ENCODE data around the gene KAT6B.

Gene KAT6B

DNA sequence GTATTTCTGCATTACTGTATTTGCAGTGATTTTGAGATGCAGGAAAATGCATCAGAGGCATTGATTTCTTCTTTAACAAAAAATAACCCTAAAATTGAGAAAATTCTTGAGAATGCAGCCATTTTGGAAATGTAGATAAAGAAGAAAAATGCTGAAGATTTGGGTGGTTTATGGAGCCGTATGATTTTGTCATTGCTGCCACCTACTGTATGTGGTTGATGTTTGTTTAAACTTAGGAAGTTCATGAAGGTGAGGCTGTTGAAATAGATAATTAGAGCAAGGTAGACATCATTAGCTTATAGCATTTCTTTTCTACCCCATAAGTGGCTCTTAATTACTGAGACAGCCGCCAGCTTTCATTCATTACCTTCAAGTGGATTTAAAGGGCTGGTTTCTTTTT is 193.0 kb downstream of the KAT6B start:
- Histone ChIP-seq H2BK12ac (ENCODE audit: low read length) (no peak overlapping the region), H3K4me3 (ENCODE audit: low read length in 2 of 2) (no peak overlapping the region), H2AFZ (ENCODE audit: low read length) (no peak overlapping the region), H4K91ac (ENCODE audit: low read depth, low read length, poor library complexity) (no peak overlapping the region), H3K4me2 (ENCODE audit: insufficient read depth, low read length, poor library complexity, severe bottlenecking) (no peak overlapping the region), H3K14ac (ENCODE audit: low read length) (no peak overlapping the region), H3K27me3 (ENCODE audit: control insufficient read depth in 3 of 3, insufficient read depth in 3 of 3, low read depth in 1 of 3, low read length in 3 of 3) (no peaks in the 10 kb centered on the region), H3K9me3 (replicated peaks in 1 of 2; ENCODE audit: control insufficient read depth in 2 of 2, insufficient read depth in 1 of 2, low read depth in 1 of 2, low read length in 2 of 2) (no peaks in the 10 kb centered on the region), H2BK5ac (ENCODE audit: low read length) (no peak overlapping the region), H3K18ac (ENCODE audit: low read length) (no peak overlapping the region), H2AK5ac (ENCODE audit: low read depth, low read length) (no peak overlapping the region), H2BK15ac (ENCODE audit: low read length) (no peak overlapping the region), H3K4ac (ENCODE audit: low read length) (no peak overlapping the region), H3K36me3 (replicated peaks in 1 of 2; ENCODE audit: control insufficient read depth in 2 of 2, insufficient read depth in 2 of 2, low read length in 2 of 2) (peaks cover 0 to 36% of the 10 kb centered on the region in 2 donors), H3K23ac (ENCODE audit: low read depth, low read length, poor library complexity) (no peak overlapping the region), H3K9ac (ENCODE audit: low read depth, low read length, poor library complexity) (no peak overlapping the region), H3K27ac (replicated peaks; ENCODE audit: low read length) (no peak overlapping the region), H3K4me1 (ENCODE audit: control insufficient read depth in 2 of 2, insufficient read depth in 1 of 2, low read depth in 1 of 2, low read length in 2 of 2) (peaks cover 3 to 18% of the 10 kb centered on the region in 2 donors), H4K8ac (ENCODE audit: low read depth, low read length) (no peak overlapping the region), H3K79me1 (ENCODE audit: low read depth, low read length) (no peaks in the 10 kb centered on the region), H2BK120ac (ENCODE audit: low read depth, low read length) (no peak overlapping the region)
- no peak for DNase-seq (ENCODE audit: low spot score)
- no CpG with 5 or more reads among the region's 2 CpGs for WGBS, 2 donors (ENCODE audit: extremely low coverage in 2 of 2, insufficient read length in 2 of 2, insufficient replicate concordance in 1 of 2)

- no peak overlapping the region for H3K4me3 ChIP-seq (ENCODE audit: low read length in 2 of 2)
- H3K9ac ChIP-seq (ENCODE audit: low read depth, low read length, poor library complexity), result no peak overlapping the region
- no peak overlapping the region for H4K91ac ChIP-seq (ENCODE audit: low read depth, low read length, poor library complexity)
- no peak overlapping the region for H2BK12ac ChIP-seq (ENCODE audit: low read length)
- H2BK15ac ChIP-seq (ENCODE audit: low read length), result no peak overlapping the region
- DNase-seq (ENCODE audit: low spot score), result no peak
- H2AFZ ChIP-seq (ENCODE audit: low read length), result no peak overlapping the region
- H2BK5ac ChIP-seq (ENCODE audit: low read length), result no peak overlapping the region
- H3K36me3 ChIP-seq (replicated peaks in 1 of 2; ENCODE audit: control insufficient read depth in 2 of 2, insufficient read depth in 2 of 2, low read length in 2 of 2), result peaks cover 3 to 44% of the 10 kb centered on the region in 2 donors
- no peak overlapping the region for H3K27ac ChIP-seq (replicated peaks; ENCODE audit: low read length)
- no peak overlapping the region for H3K4ac ChIP-seq (ENCODE audit: low read length)
- H3K79me1 ChIP-seq (ENCODE audit: low read depth, low read length), result no peaks in the 10 kb centered on the region
- no peak overlapping the region for H3K18ac ChIP-seq (ENCODE audit: low read length)
- H2BK120ac ChIP-seq (ENCODE audit: low read depth, low read length), result no peak overlapping the region
- no peaks in the 10 kb centered on the region for H3K27me3 ChIP-seq (ENCODE audit: control insufficient read depth in 3 of 3, insufficient read depth in 3 of 3, low read depth in 1 of 3, low read length in 3 of 3)
- H3K9me3 ChIP-seq (replicated peaks in 1 of 2; ENCODE audit: control insufficient read depth in 2 of 2, insufficient read depth in 1 of 2, low read depth in 1 of 2, low read length in 2 of 2), result no peaks in the 10 kb centered on the region
- no peak overlapping the region for H3K14ac ChIP-seq (ENCODE audit: low read length)
- no peak overlapping the region for H3K23ac ChIP-seq (ENCODE audit: low read depth, low read length, poor library complexity)
- H2AK5ac ChIP-seq (ENCODE audit: low read depth, low read length), result no peak overlapping the region
- no peak overlapping the region for H3K4me2 ChIP-seq (ENCODE audit: insufficient read depth, low read length, poor library complexity, severe bottlenecking)
- H4K8ac ChIP-seq (ENCODE audit: low read depth, low read length), result no peak overlapping the region
- WGBS, 2 donors (ENCODE audit: extremely low coverage in 2 of 2, insufficient read length in 2 of 2, insufficient replicate concordance in 1 of 2), result no CpG with 5 or more reads among the region's 6 CpGs
- H3K4me1 ChIP-seq (ENCODE audit: control insufficient read depth in 2 of 2, insufficient read depth in 1 of 2, low read depth in 1 of 2, low read length in 2 of 2), result peaks cover 3 to 18% of the 10 kb centered on the region in 2 donors
Observed at GRCh38 chr10:75020168-75020567, 193.8 kb downstream of the KAT6B start.

DNA sequence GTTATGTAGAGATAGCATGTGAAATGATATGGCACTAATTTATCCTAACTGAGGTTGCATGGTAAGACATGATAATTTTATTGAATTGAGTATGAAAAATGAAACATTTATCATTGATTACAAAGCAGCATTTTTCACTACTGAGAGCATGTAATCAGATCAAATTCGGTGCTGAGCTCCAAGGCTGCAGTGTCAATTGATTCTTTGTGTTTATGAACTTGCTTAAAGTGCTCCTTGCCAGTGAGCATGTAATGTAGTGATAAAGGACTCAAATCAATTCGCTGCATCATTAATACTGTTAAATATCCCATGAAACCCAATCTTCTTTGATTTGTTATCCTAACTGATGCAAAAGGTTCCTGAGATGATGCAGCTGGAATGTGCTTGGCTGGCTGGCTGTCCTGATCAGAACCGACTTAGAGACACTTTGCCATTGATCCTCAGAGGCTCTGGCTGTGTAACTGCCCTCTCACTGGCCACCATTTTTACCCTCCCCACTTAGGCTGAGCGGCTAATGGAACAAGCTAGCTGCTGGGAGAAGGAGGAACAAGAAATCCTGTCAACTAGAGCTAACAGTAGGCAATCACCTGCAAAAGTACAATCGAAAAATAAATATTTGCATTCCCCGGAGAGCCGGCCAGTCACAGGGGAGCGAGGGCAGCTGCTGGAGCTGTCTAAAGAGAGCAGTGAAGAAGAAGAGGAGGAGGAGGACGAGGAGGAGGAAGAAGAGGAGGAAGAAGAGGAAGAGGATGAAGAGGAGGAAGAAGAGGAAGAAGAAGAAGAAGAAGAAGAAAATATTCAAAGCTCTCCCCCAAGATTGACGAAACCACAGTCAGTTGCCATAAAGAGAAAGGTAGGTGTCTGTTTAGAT is 195.2 kb downstream of the KAT6B start:
- H2BK12ac ChIP-seq (ENCODE audit: low read length), result no peak overlapping the region
- no peak overlapping the region for H4K91ac ChIP-seq (ENCODE audit: low read depth, low read length, poor library complexity)
- no peak overlapping the region for H3K4me2 ChIP-seq (ENCODE audit: insufficient read depth, low read length, poor library complexity, severe bottlenecking)
- no CpG with 5 or more reads among the region's 10 CpGs for WGBS, 2 donors (ENCODE audit: extremely low coverage in 2 of 2, insufficient read length in 2 of 2, insufficient replicate concordance in 1 of 2)
- H3K36me3 ChIP-seq (replicated peaks in 1 of 2; ENCODE audit: control insufficient read depth in 2 of 2, insufficient read depth in 2 of 2, low read length in 2 of 2), result peaks cover 4 to 59% of the 10 kb centered on the region in 2 donors
- no peak overlapping the region for H2AFZ ChIP-seq (ENCODE audit: low read length)
- no peaks in the 10 kb centered on the region for H3K27me3 ChIP-seq (ENCODE audit: control insufficient read depth in 3 of 3, insufficient read depth in 3 of 3, low read depth in 1 of 3, low read length in 3 of 3)
- H3K23ac ChIP-seq (ENCODE audit: low read depth, low read length, poor library complexity), result no peak overlapping the region
- H2BK120ac ChIP-seq (ENCODE audit: low read depth, low read length), result no peak overlapping the region
- DNase-seq (ENCODE audit: low spot score), result no peak
- H3K79me1 ChIP-seq (ENCODE audit: low read depth, low read length), result no peaks in the 10 kb centered on the region
- H3K4ac ChIP-seq (ENCODE audit: low read length), result no peak overlapping the region
- H3K18ac ChIP-seq (ENCODE audit: low read length), result no peak overlapping the region
- H3K27ac ChIP-seq (replicated peaks; ENCODE audit: low read length), result no peak overlapping the region
- no peak overlapping the region for H2AK5ac ChIP-seq (ENCODE audit: low read depth, low read length)
- H3K9me3 ChIP-seq (replicated peaks in 1 of 2; ENCODE audit: control insufficient read depth in 2 of 2, insufficient read depth in 1 of 2, low read depth in 1 of 2, low read length in 2 of 2), result no peaks in the 10 kb centered on the region
- no peak overlapping the region for H3K9ac ChIP-seq (ENCODE audit: low read depth, low read length, poor library complexity)
- no peak overlapping the region for H4K8ac ChIP-seq (ENCODE audit: low read depth, low read length)
- no peak overlapping the region for H2BK5ac ChIP-seq (ENCODE audit: low read length)
- peaks cover 3 to 18% of the 10 kb centered on the region in 2 donors for H3K4me1 ChIP-seq (ENCODE audit: control insufficient read depth in 2 of 2, insufficient read depth in 1 of 2, low read depth in 1 of 2, low read length in 2 of 2)
- H3K14ac ChIP-seq (ENCODE audit: low read length), result no peak overlapping the region
- H3K4me3 ChIP-seq (ENCODE audit: low read length in 2 of 2), result no peak overlapping the region
- H2BK15ac ChIP-seq (ENCODE audit: low read length), result no peak overlapping the region

DNA sequence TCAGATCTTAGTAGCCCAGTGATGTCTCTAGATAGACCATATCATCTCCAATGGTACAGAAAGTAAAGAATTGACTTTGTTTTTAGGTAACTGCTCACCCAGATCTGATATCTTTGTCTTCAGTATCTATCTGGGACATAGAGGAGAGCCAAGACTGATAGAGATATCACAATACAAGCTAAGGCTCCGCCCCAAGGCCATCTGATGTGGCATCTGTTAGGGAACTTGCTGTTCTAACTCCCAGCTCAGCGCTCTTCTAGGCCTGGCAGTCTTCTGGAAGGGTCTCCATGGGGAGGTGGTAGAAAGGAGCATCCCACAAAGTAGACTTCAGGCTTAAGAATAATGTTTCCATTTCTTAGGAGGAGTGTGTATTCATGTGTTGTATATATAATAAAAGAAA is 196.7 kb downstream of the KAT6B start:
- no peak overlapping the region for H2BK15ac ChIP-seq (ENCODE audit: low read length)
- H3K27ac ChIP-seq (replicated peaks; ENCODE audit: low read length), result no peak overlapping the region
- H3K14ac ChIP-seq (ENCODE audit: low read length), result no peak overlapping the region
- no peak overlapping the region for H3K4me3 ChIP-seq (ENCODE audit: low read length in 2 of 2)
- H3K4me2 ChIP-seq (ENCODE audit: insufficient read depth, low read length, poor library complexity, severe bottlenecking), result no peak overlapping the region
- peaks cover 7 to 72% of the 10 kb centered on the region in 2 donors for H3K36me3 ChIP-seq (replicated peaks in 1 of 2; ENCODE audit: control insufficient read depth in 2 of 2, insufficient read depth in 2 of 2, low read length in 2 of 2)
- H2BK12ac ChIP-seq (ENCODE audit: low read length), result no peak overlapping the region
- H2AFZ ChIP-seq (ENCODE audit: low read length), result no peak overlapping the region
- no peak overlapping the region for H2BK120ac ChIP-seq (ENCODE audit: low read depth, low read length)
- no peak overlapping the region for H4K91ac ChIP-seq (ENCODE audit: low read depth, low read length, poor library complexity)
- H2AK5ac ChIP-seq (ENCODE audit: low read depth, low read length), result no peak overlapping the region
- peaks cover 3 to 15% of the 10 kb centered on the region in 2 donors for H3K4me1 ChIP-seq (ENCODE audit: control insufficient read depth in 2 of 2, insufficient read depth in 1 of 2, low read depth in 1 of 2, low read length in 2 of 2)
- no peak overlapping the region for H3K9ac ChIP-seq (ENCODE audit: low read depth, low read length, poor library complexity)
- H3K23ac ChIP-seq (ENCODE audit: low read depth, low read length, poor library complexity), result no peak overlapping the region
- H4K8ac ChIP-seq (ENCODE audit: low read depth, low read length), result no peak overlapping the region
- no peak overlapping the region for H3K18ac ChIP-seq (ENCODE audit: low read length)
- no peak overlapping the region for H3K4ac ChIP-seq (ENCODE audit: low read length)
- WGBS, 2 donors (ENCODE audit: extremely low coverage in 2 of 2, insufficient read length in 2 of 2, insufficient replicate concordance in 1 of 2), result no CpG with 5 or more reads among the region's 2 CpGs
- no peaks in the 10 kb centered on the region for H3K9me3 ChIP-seq (replicated peaks in 1 of 2; ENCODE audit: control insufficient read depth in 2 of 2, insufficient read depth in 1 of 2, low read depth in 1 of 2, low read length in 2 of 2)
- no peaks in the 10 kb centered on the region for H3K79me1 ChIP-seq (ENCODE audit: low read depth, low read length)
- no peak overlapping the region for H2BK5ac ChIP-seq (ENCODE audit: low read length)
- H3K27me3 ChIP-seq (ENCODE audit: control insufficient read depth in 3 of 3, insufficient read depth in 3 of 3, low read depth in 1 of 3, low read length in 3 of 3), result no peaks in the 10 kb centered on the region
- no peak for DNase-seq (ENCODE audit: low spot score)
